HepG2 (cell line): Measurements from ENCODE around the gene ITGB5. TPM values are rescaled to one million over a fixed set of nuclear protein-coding genes. Genes with fewer than 3 reads are reported as not detected.
A peak's percentile ranks its signal among the peaks of the same experiment; 100 is the strongest.

ENCODE experiments used
- AHR ChIP-seq: IDR thresholded peaks from 2 replicates; pipeline ENCODE4 v1.6.1; 2018; ENCODE audit warnings: missing genetic modification reagents, missing compliant biosample characterization
- ARID5B ChIP-seq: IDR thresholded peaks from 2 replicates; pipeline ENCODE4 v1.4.0; 2020; ENCODE audit warnings: mild to moderate bottlenecking, missing genetic modification reagents
- CEBPZ ChIP-seq: IDR thresholded peaks from 2 replicates; pipeline ENCODE4 v1.6.1; 2012; ENCODE audit warnings: low read length, improper control_type of control experiment
- CREB1 ChIP-seq, 2 experiments: fragments of 450-650 bp in 1 of 2; IDR thresholded peaks; 2 replicates each; pipeline ENCODE4 v1.6.1; 2016 to 2017; ENCODE audit warnings: control low read depth in 1 of 2, mild to moderate bottlenecking in 1 of 2, missing compliant biosample characterization in 1 of 2, missing genetic modification characterization in 1 of 2
- HOXA7 ChIP-seq: sonication (generic); formaldehyde crosslinking; IDR thresholded peaks from 2 replicates; pipeline ENCODE4 v1.8.1; 2022; ENCODE audit warnings: mild to moderate bottlenecking, missing genetic modification reagents, moderate library complexity
- KAT8 ChIP-seq: IDR thresholded peaks from 2 replicates; pipeline ENCODE4 v1.6.1; 2016; ENCODE audit warnings: missing genetic modification reagents, missing compliant biosample characterization
- MXD1 ChIP-seq: sonication (generic); formaldehyde crosslinking; IDR thresholded peaks from 2 replicates; pipeline ENCODE4 v1.4.0; 2020; ENCODE audit warnings: mild to moderate bottlenecking, missing genetic modification reagents
- NPAS2 ChIP-seq: sonication (generic); formaldehyde crosslinking; IDR thresholded peaks from 2 replicates; pipeline ENCODE4 v1.8.0; 2022; ENCODE audit warnings: mild to moderate bottlenecking, missing genetic modification reagents, borderline replicate concordance
- PHF20 ChIP-seq: sonication (generic); formaldehyde crosslinking; IDR thresholded peaks from 2 replicates; pipeline ENCODE4 v1.5.0; 2020; ENCODE audit warnings: mild to moderate bottlenecking, missing genetic modification reagents
- POLR2AphosphoS5 ChIP-seq: IDR thresholded peaks from 2 replicates; pipeline ENCODE4 v1.6.1; 2012; ENCODE audit warnings: low read depth, low read length
- PPARG ChIP-seq: conservative IDR thresholded peaks from 2 replicates; pipeline ENCODE4 v1.6.1; 2016; ENCODE audit warnings: missing biosample characterization, missing genetic modification reagents
- REPIN1 ChIP-seq: sonication (generic); formaldehyde crosslinking; IDR thresholded peaks from 2 replicates; pipeline ENCODE4 v1.8.0; 2022; ENCODE audit warnings: missing genetic modification reagents, low read depth, mild to moderate bottlenecking, borderline replicate concordance
- SALL1 ChIP-seq: sonication (generic); formaldehyde crosslinking; IDR thresholded peaks from 2 replicates; pipeline ENCODE4 v1.8.0; 2022; ENCODE audit warnings: mild to moderate bottlenecking, missing genetic modification reagents
- TERF1 ChIP-seq: sonication (generic); formaldehyde crosslinking; IDR thresholded peaks from 2 replicates; pipeline ENCODE4 v1.8.0; 2022; ENCODE audit warnings: mild to moderate bottlenecking, missing genetic modification reagents, moderate library complexity
- XRCC5 ChIP-seq: fragments of 200-400 bp; formaldehyde crosslinking; optimal IDR thresholded peaks from 2 replicates; pipeline ENCODE3; 2017; ENCODE audit warnings: mild to moderate bottlenecking, low read length
- ZFP1 ChIP-seq: IDR thresholded peaks from 2 replicates; pipeline ENCODE4 v1.6.1; 2016
- ZNF18 ChIP-seq: sonication (generic); formaldehyde crosslinking; IDR thresholded peaks from 2 replicates; pipeline ENCODE4 v1.8.0; 2022; ENCODE audit warnings: mild to moderate bottlenecking, missing genetic modification reagents; ENCODE audit not compliant: insufficient replicate concordance
- ZNF7 ChIP-seq: IDR thresholded peaks from 2 replicates; pipeline ENCODE4 v1.6.1; 2016; ENCODE audit warnings: missing biosample characterization, missing genetic modification reagents
- polyA plus RNA-seq, 8 experiments: library from polyadenylated mRNA; depleted of rRNA in 3 of 8; stranded (reverse) in 7 of 8; unstranded in 1 of 8; fragments of >200 nt; fragmentation: Illumina TruSeq in 4 of 8; extraction: Trizol in 4 of 8; gene quantifications; 2 replicates each; pipeline versions ENCODE4 v1.2.1 to v1.2.3, GENCODE V29; 2011 to 2016; ENCODE audit warnings: low read depth in 4 of 8, missing spikeins in 1 of 8, mixed read lengths in 1 of 8; ENCODE audit not compliant: insufficient read depth in 1 of 8
- total RNA-seq, 5 experiments: library from RNA; depleted of rRNA; stranded (reverse); fragments of >200 nt; fragmentation: Illumina TruSeq; extraction: Trizol; gene quantifications; 2 replicates each; pipeline ENCODE4 v1.2.3, GENCODE V29; 2016; ENCODE audit warnings: low read depth in 1 of 5

ITGB5 gene
- total and polyA plus RNA-seq, 2 of the 13 experiments (the other 11 are each of a cell fraction or from before 2014, with no cell fraction given) = 74.1 to 343 TPM

GRCh38 chr3:124812291-124813265, 74.6 kb downstream of the ITGB5 start (continued):
- no peak for TF ChIP-seq MXD1 (CRISPR knock-in tag)
- no peak for TF ChIP-seq ZNF7 (CRISPR knock-in tag)
- peak; percentile 38 for TF ChIP-seq ZNF18
- TF ChIP-seq HOXA7 (CRISPR knock-in tag) = no peak
- TF ChIP-seq CREB1 (IDR thresholded peaks at IDR 0.05) = peak; percentile 40; the same call in 1 of the 2 replicates
- TF ChIP-seq CREB1 (CRISPR knock-in tag; IDR thresholded peaks at IDR 0.05) = peak; percentile 57; the same call in 1 of the 2 replicates
- TF ChIP-seq KAT8 = peak; percentile 39; the same call in 1 of the 2 replicates
- 0 out of 2 replicates have a peak, but pooled peaks have one; percentile 38 for TF ChIP-seq SALL1 (CRISPR knock-in tag)
- TF ChIP-seq ZFP1 (CRISPR knock-in tag) = no peak
- no peak for TF ChIP-seq NPAS2 (CRISPR knock-in tag)
- no peak for TF ChIP-seq REPIN1 (CRISPR knock-in tag)
- no peak for TF ChIP-seq CEBPZ
- no peak for TF ChIP-seq TERF1 (CRISPR knock-in tag)
- no peak for TF ChIP-seq AHR (CRISPR knock-in tag)
- TF ChIP-seq PPARG (CRISPR knock-in tag) = peak; percentile 54; the same call in 1 of the 2 replicates
- peak; percentile 38 for TF ChIP-seq XRCC5
- no peak for TF ChIP-seq POLR2AphosphoS5
- peak; percentile 62 for TF ChIP-seq ARID5B (CRISPR knock-in tag)
- TF ChIP-seq PHF20 (CRISPR knock-in tag) = no peak
